Neural progenitor cell (in vitro differentiated cells): Measurements from ENCODE around the gene CALHM2.

ENCODE experiments used
- CTCF ChIP-seq: fragments of 200-600 bp; sonication (generic); IDR thresholded peaks from 2 replicates; pipeline ENCODE4 v1.5.1; 2017; ENCODE audit warnings: antibody characterized with exemption, mild to moderate bottlenecking
- EZH2 ChIP-seq: fragments of 200-600 bp; sonication (generic); IDR thresholded peaks from 2 replicates; pipeline ENCODE4 v1.6.1; 2017; ENCODE audit warnings: antibody characterized with exemption, mild to moderate bottlenecking, moderate library complexity
- EZH2phosphoT487 ChIP-seq: fragments of 200-600 bp; sonication (generic); IDR thresholded peaks from 2 replicates; pipeline ENCODE4 v1.6.1; 2017; ENCODE audit warnings: antibody characterized with exemption

GRCh38 chr10:103492655-103493261, 40.6 kb upstream of the CALHM2 start:
- TF ChIP-seq EZH2 (no peak), CTCF (no peak), EZH2phosphoT487 (no peak)
